Measurements from ENCODE around the gene PRDM13.

DNA sequence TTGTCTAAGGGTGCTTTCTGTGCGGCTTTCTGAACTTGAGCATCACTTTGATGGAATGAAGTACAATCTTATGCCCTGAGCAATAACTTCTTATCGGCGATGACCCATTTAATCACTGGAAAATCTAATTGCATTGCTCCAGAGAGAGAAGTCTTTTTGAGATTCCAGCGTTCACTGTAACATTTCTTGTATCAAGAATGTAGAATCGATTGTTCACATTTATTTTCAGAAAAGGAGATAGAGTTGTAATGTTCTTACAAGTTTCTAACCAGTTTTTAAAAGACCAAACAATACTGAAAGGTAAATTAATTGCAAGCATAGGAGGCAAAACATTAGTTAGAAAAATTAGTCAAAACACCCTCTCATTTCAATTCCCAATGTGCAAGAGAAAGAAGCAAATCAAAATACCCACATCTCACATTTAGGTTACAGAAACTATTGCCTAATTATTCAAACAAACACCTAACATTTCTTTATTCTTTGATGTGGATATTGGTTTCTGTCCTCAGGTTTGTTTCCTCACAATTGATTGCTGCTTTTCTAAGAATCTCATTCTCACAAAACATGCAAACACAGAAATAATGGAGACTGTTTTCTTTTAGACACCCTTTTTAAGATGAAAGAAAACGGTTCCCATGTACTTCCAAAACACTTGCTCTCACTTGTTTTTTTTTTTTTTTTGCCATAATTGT is 14.8 kb upstream of the PRDM13 start:
- TF ChIP-seq FOXJ3 (CRISPR knock-in tag; IDR thresholded peaks at IDR 0.05): no peak
- no peak for TF ChIP-seq MEF2A (IDR thresholded peaks at IDR 0.05; ENCODE audit: control insufficient read depth, low read depth, low read length)
- TF ChIP-seq, protein P1, sequence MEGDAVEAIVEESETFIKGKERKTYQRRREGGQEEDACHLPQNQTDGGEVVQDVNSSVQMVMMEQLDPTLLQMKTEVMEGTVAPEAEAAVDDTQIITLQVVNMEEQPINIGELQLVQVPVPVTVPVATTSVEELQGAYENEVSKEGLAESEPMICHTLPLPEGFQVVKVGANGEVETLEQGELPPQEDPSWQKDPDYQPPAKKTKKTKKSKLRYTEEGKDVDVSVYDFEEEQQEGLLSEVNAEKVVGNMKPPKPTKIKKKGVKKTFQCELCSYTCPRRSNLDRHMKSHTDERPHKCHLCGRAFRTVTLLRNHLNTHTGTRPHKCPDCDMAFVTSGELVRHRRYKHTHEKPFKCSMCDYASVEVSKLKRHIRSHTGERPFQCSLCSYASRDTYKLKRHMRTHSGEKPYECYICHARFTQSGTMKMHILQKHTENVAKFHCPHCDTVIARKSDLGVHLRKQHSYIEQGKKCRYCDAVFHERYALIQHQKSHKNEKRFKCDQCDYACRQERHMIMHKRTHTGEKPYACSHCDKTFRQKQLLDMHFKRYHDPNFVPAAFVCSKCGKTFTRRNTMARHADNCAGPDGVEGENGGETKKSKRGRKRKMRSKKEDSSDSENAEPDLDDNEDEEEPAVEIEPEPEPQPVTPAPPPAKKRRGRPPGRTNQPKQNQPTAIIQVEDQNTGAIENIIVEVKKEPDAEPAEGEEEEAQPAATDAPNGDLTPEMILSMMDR (IDR thresholded peaks at IDR 0.05 in 2 of 3, conservative IDR thresholded peaks at IDR 0.05 in 1 of 3; ENCODE audit: insufficient read depth in 2 of 3, low read depth in 1 of 3, low read length in 3 of 3): no peak
- TF ChIP-seq YBX1 (IDR thresholded peaks at IDR 0.05): no peak
- TF ChIP-seq NR2C1 (IDR thresholded peaks at IDR 0.05): no peak
- no peak for TF ChIP-seq NR2C1 (tag; IDR thresholded peaks at IDR 0.05)
- TF ChIP-seq, protein P2, sequence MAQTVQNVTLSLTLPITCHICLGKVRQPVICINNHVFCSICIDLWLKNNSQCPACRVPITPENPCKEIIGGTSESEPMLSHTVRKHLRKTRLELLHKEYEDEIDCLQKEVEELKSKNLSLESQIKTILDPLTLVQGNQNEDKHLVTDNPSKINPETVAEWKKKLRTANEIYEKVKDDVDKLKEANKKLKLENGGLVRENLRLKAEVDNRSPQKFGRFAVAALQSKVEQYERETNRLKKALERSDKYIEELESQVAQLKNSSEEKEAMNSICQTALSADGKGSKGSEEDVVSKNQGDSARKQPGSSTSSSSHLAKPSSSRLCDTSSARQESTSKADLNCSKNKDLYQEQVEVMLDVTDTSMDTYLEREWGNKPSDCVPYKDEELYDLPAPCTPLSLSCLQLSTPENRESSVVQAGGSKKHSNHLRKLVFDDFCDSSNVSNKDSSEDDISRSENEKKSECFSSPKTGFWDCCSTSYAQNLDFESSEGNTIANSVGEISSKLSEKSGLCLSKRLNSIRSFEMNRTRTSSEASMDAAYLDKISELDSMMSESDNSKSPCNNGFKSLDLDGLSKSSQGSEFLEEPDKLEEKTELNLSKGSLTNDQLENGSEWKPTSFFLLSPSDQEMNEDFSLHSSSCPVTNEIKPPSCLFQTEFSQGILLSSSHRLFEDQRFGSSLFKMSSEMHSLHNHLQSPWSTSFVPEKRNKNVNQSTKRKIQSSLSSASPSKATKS (CRISPR knock-in tag; IDR thresholded peaks at IDR 0.05): no peak
- TF ChIP-seq CEBPB (tag; IDR thresholded peaks at IDR 0.05): no peak
- no peak for TF ChIP-seq POLR2A (conservative IDR thresholded peaks at IDR 0.05)
- TF ChIP-seq ZNF282 (CRISPR knock-in tag; IDR thresholded peaks at IDR 0.05): no peak
- no peak for TF ChIP-seq LEF1 (IDR thresholded peaks at IDR 0.05)
- TF ChIP-seq, protein P3, sequence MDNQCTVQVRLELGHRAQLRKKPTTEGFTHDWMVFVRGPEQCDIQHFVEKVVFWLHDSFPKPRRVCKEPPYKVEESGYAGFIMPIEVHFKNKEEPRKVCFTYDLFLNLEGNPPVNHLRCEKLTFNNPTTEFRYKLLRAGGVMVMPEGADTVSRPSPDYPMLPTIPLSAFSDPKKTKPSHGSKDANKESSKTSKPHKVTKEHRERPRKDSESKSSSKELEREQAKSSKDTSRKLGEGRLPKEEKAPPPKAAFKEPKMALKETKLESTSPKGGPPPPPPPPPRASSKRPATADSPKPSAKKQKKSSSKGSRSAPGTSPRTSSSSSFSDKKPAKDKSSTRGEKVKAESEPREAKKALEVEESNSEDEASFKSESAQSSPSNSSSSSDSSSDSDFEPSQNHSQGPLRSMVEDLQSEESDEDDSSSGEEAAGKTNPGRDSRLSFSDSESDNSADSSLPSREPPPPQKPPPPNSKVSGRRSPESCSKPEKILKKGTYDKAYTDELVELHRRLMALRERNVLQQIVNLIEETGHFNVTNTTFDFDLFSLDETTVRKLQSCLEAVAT (IDR thresholded peaks at IDR 0.05): no peak

Measured in K562 (cell line).